GM19023 (cell line): ENCODE results near the gene GFAP.

Experiments used
- ATAC-seq: cut with Tn5 transposase; IDR thresholded peaks from one replicate; pipeline ENCODE4 v1.9.1; 2021; ENCODE audit warnings: mild to moderate bottlenecking, moderate library complexity; ENCODE audit not compliant: unreplicated experiment

The GFAP gene

DNA sequence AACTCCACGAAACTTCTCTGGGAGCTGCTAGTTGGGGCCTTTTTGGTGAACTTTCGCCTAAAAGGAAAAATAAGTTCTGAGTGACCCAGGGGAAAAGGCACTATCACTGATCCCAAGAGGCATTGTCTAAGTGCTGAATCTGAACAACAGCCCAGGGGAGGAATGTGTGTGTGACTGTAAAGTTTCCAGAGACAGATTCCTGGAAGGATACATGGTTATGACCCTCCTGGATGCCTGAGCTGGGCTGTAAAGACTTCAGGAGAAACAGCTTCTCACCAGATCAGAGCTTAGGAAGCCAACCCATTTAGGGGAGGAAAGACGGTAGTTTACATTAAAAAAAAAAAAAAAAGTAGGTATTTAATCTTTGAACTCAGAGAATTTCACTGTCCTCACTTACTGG is 47.5 kb downstream of the GFAP start:
- no peak for ATAC-seq

- ATAC-seq: no peak
These were observed 49.4 kb downstream of the GFAP start for GRCh38 chr17:44865931-44866330.

GRCh38 chr17:44865231-44865660 is 50.1 kb downstream of the GFAP start:
- ATAC-seq: no peak

DNA sequence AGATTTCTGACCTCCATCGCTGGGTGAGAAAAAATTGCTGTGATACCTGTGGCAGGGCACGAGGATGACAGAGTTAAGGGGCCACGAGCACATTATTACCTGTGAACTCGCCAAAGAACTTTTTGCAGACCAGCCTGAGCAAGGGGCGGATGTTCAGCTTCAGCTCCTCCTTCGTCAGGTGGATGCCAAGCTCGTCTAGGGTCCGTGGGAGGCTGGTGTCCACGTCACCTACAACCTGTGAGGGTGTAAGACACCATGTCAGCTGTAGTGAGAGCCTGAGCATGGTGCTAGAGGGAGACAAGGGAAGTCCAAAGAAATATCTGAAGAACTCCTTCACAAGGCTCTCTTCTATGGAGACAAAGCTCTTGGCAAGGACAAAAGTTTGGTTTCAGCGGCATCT is 50.5 kb downstream of the GFAP start:
- no peak for ATAC-seq

- no peak for ATAC-seq
These were observed 52.0 kb downstream of the GFAP start for GRCh38 chr17:44863061-44863918.

- ATAC-seq: no peak
These were observed 52.9 kb downstream of the GFAP start for GRCh38 chr17:44862278-44862914.

- no peak for ATAC-seq
These were observed 55.6 kb downstream of the GFAP start for GRCh38 chr17:44859701-44860100.

DNA sequence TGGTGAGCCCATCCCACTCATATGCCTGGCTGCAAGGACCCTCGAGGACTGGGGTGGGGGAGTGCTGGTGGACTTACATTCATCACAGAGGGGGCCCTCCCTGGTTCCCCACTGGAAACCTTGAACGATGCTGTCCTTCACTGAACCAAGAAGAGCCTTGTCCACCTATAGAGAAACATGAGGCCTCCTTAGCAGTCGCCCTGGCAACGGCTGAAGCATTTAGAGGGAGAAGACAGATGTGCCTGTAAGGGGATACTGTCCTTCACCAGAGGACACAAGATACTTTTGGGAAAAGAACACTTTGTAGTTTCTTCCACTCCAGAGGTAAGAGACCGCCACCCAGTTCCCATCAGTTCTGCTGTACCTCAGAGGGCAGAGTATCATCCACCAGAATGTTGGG is 61.1 kb downstream of the GFAP start:
- no peak for ATAC-seq
